GM20431 (cell line): ENCODE measurements around the gene NDUFAF5.

Source experiments
- in situ Hi-C: fragments of 300-500 bp; cut with MseI, MboI; formaldehyde crosslinking; loops from one replicate; pipeline ENCODE4 v1.15.0; 2020; ENCODE audit warnings: low sequenced_read_pairs; ENCODE audit not compliant: unreplicated experiment

Gene NDUFAF5

DNA sequence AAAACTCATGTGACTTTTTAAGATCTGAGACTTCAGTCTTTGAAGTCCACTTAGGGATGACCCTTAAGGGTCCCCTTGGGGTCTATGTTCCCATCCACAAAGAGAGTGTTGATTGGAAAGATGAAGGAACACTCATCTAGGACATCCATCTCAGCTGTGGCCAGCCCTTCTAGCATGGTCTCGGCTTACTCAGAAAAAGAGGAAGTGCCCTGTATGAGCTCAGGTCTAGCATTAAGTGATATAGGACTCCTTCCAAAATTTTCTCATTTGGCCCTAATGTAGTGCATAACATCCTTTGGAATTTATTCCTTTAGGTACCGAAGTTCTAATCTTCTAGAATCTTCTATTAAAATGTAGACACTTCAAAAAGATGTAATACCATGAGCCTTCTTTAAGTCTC lies 77.4 kb downstream of the NDUFAF5 start:
- in situ Hi-C loops = no loop called here

DNA sequence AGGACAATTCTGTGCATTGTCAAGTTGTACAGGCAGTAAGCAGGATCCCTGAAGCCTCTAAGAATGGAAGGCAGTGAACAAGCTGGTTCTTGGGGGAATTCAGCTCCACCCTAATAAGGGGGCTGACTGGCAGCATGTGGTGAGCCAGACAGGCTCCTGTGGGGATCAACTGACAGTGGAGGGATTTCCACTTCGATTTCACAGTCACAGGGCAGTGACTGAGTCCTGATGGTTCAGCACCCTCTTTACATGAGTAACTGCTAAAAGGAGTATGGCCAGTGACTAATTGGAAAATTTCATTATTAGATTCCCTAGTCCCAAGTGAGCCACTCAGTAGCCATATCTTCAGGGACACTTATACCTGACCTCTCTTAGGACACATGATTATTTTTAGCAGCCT lies 78.4 kb downstream of the NDUFAF5 start:
- in situ Hi-C loops = no loop called here

GRCh38 chr20:13865156-13865555 lies 80.3 kb downstream of the NDUFAF5 start:
- in situ Hi-C loops = no loop called here

- in situ Hi-C loops = no loop called here
Observed at GRCh38 chr20:13865791-13866351, 81.0 kb downstream of the NDUFAF5 start.

- in situ Hi-C loops = no loop called here
Observed at GRCh38 chr20:13868331-13868730, 83.5 kb downstream of the NDUFAF5 start.

GRCh38 chr20:13870170-13870748 lies 85.4 kb downstream of the NDUFAF5 start:
- in situ Hi-C loops = no loop called here
